Dermis blood vessel endothelial cell (primary cell): ENCODE data around the gene GNAQ. TPM values are rescaled to one million over a fixed set of nuclear protein-coding genes. Genes with fewer than 3 reads are reported as not detected.

Source experiments
- DNase-seq: peaks from one replicate; pipeline ENCODE4 v3.0.0; 2010
- total RNA-seq: library from RNA; depleted of rRNA; stranded (reverse); fragments of >200 nt; gene quantifications from 2 replicates; pipeline ENCODE4 v1.2.3, GENCODE V29; 2014

GNAQ gene
- total RNA-seq, 1 donor from 2014 or later = 48.0 TPM

- peak; percentile 68 for DNase-seq
Observed at GRCh38 chr9:77841739-77842386, 189.7 kb downstream of the GNAQ start.

DNA sequence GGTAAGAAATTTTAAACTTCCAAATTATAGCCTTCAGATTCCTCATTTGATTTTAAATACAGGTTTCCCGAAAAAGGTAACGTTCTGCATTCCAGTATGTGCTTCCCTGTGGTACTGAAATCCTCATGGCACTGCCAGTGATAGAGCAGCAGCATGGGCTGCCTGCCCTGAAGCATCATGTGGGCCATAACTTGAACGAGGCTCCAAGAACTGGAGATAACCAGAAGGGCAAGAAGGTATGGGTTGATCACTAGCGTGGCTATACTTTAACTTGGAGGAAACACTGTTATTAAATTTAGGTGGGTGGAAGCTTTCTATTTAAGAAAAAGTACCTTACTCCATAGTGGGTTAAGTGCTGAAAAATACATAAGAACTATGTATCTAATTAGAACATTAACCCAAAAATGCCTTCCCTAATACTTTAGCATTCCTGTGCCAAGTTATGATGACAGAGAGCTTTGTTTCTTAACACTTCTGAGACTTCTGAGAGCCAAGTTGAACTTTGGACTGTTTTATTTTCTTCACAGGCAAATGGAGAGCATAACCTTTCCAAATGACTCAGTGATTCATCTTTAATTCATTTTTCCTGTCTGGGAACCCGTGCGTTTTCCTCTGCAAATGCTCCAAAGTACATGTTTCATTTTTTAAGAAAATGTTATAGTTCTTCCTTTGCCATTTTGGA is 192.0 kb downstream of the GNAQ start:
- peak; percentile 84 for DNase-seq

GRCh38 chr9:77838986-77839385 is 192.6 kb downstream of the GNAQ start:
- no peak for DNase-seq

GRCh38 chr9:77834898-77835488 is 196.6 kb downstream of the GNAQ start:
- DNase-seq = no peak

DNA sequence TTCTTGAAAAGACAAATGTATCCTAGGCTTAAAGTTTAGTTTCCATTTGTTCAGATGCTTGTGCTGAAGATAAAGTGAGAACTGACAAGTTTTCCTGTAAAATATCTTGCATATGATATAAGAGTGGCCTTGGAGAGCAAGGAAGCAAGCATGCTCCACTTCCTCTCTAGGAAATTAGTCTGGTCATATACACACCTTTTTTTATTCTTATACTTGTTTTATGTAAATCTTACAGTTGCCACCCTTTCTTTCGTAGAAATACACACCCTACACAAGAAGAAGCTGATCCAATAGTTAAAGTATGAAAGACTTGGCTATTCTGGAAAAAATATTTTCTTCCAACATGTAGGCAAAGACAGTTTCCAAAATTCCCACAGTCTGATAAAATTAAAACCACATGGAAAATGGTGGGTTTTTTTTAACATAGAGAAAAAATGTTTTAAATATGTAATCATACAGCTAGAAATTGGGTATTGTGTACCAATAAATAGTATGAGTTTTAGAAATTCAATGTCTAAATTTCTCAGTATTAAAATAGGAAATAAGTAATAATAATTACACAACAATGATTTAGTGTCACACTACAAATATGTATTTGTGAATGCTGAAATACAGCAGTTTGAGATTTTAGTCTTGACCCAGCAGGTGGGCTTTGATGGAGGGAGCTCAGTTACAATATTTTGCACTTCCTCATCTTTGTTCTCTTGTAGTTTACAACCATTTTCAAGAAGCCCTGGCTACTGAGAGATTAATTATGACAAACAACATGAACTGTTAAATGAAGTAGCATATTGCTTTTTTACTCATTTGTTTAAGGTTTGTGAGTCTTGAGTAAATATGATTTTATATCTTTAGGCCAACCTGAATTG is 197.8 kb downstream of the GNAQ start:
- DNase-seq = no peak

- DNase-seq = no peak
Observed at GRCh38 chr9:77832639-77833038, 199.0 kb downstream of the GNAQ start.

DNA sequence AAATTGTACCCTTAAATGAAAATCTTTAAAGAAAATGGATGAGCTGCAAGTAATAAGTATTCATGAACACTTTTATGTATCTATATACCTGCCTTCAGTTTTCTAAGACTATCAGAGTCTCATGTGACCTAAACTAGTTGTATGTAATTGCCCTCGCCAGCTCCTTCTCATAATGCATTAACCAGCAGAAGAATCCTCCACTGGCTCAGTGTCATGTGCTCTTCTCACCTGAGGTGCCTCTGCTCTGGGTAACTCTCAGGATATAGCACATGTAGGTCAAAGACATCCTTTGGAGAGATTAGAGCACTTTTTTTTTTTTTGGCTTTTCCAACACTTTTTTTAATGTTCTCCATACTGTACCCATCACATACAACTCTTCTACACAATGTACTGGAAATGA is 199.8 kb downstream of the GNAQ start:
- DNase-seq = no peak

DNA sequence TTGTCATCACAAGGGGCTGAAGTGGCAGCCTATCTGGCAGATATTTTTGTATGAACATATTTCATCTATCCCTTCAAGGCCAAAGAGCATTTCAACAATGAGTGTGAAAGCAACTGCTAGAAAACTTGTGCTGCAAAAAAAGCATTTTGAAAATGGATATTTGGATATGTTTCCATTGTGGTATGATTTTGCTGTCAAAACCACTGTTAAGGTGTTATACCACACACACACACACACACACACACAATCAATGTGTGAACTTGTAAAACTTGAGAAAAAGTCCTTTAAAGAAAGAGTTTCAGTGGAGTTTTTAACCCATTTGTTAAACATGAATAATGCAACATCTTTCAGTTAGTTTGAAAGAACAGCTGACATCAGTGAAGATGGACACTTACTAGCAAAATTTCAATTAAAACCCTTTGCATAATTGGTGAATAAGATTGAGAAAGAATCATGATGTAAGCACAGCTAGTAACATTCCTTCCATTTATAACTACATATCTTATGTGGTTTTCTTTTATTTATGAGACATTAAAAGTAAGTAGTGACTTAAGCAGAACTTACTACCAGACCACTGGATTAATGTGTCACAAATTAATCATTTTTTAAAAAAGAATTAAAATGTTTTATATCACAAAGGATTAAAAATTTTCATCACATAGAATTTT is 200.9 kb downstream of the GNAQ start:
- no peak for DNase-seq

DNA sequence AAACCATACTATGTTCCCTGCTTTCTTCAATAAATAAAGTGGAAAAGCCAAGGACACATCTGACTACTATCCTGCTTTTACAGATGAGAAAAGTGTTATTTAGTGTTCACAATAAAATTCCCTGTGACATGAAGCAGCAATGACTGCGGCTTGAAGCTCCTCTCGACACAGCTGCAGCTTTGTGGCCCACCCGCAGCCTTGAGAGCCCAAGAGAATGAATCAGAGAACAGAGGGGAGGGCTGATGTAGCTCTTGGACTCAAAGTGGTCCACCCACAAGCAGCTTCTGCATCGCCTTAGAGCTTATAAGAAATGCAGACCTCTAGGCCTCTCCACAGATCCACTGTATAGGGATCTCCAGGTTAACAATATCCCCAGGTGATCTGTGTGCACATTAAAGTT is 202.2 kb downstream of the GNAQ start:
- DNase-seq = no peak

DNA sequence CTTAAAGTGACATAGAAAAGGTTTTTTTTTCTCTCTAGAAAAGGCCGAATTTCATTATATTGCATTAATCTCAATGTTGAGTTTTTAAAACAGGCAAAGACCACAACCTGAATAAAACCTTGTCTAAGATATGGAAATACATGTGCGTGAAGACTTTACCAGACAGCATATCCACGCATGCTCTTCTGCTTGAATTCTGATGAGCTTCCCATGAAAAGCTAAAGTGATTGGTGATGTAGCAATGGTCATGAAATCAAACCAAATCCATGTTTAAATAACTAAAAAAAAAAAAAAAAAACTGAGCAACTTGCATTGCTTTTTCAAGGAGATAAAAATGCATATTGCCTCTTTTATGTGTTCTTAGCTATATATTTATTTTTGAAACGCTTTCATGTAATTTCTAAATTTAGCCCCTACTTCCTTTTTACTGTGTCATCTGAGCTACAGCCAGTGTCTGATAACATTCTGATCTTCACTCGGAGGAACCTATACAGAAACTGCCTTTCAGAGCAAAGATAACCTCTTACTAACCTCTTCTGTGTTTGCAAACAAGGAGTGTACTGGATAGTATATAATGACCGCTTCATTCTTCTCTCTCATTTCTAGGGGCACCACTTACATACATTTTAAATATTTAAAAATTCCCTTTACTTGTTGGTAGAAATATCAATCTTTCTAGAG is 204.4 kb downstream of the GNAQ start:
- DNase-seq = no peak

DNA sequence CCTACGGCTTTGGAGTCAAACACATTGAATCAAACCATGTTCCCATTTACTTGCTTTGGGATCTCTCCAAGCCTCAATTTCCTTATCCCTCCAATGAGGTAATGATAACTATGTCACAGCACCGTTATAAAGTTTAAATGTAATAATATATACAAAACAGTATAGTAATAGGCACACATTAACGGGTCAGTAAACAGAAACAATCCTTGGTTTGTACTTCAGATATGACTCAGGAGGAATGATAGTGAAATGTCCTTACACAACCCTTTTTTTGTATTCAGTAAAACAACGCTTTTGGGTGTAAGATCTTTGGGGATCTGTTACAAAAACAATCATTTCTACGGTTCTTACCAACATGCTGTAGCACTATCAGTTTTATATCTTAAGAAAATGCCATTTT is 205.0 kb downstream of the GNAQ start:
- no peak for DNase-seq

DNA sequence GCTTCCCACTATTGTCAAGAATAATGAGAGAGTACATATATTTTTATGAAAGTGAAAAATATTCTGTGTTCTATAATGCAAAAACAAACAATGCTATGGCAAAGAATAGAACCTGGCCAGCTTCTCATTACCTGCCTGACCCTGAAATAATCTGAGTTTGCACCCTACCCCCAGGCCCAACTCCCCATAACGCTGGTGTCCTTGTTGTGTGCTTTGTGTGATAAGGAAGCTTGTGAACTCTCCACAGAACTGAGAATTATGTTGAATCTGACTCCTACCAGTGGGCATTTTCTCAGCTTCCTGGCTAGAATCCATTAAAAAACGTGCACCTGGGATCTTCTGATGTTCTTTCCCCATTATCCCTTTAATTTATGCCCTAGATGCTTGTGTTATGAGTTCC is 205.5 kb downstream of the GNAQ start:
- no peak for DNase-seq

GRCh38 chr9:77825361-77825760 is 206.2 kb downstream of the GNAQ start:
- DNase-seq = no peak

- DNase-seq = peak; percentile 62
Observed at GRCh38 chr9:77820293-77820954, 211.2 kb downstream of the GNAQ start.

DNA sequence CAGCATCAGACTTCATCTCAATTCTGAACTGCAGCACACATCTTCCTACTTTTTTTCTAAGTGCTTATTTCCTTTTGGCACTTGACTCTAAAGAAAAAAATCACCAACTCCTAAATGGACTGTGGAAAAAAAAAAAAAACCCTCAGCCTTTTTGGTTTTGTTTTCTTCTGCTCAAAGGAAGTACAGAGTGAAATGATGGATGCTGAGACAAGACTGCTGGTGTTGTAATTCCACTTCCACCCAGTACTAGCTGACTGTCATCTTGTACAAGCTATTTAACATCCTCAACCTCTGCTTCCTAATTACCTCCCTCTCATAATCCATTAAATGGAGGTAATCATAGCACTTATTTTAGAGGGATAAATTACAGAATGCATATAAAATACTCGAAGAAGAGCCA is 212.0 kb downstream of the GNAQ start:
- DNase-seq = peak; percentile 29

GRCh38 chr9:77817590-77818311 is 213.9 kb downstream of the GNAQ start:
- no peak for DNase-seq

GRCh38 chr9:77816641-77817341 is 214.8 kb downstream of the GNAQ start:
- DNase-seq = peak; percentile 30

GRCh38 chr9:77815260-77815659 is 216.4 kb downstream of the GNAQ start:
- no peak for DNase-seq

- no peak for DNase-seq
Observed at GRCh38 chr9:77811832-77812231, 219.8 kb downstream of the GNAQ start.

DNA sequence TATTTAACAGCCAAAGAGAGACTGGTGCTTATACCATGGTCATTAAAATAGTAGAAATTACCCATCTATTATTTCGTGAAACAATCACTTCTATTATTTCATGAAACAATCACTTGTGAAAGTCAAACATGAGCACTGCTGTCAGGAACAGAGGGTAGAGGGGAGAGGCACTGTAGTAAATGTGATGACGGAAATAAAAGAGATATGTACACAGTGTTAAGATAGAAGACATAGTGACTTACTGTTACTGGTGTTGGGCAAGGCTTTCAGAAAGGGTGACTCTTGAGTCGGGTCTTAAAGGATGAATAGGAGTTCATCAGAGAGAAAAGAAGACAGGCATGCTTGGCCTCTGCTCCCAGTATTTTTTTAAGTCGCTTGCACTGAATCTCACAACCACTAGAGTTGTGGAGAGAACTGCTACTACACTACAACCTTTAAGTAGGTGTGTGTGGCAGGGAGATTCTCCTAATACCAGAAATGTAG is 220.9 kb downstream of the GNAQ start:
- no peak for DNase-seq
